ENCODE data around the gene PAPPA2. TPM values are rescaled to one million over a fixed set of nuclear protein-coding genes. Genes with fewer than 3 reads are reported as not detected.
"Not testable (repeated sequence)": the region's sequence is repeated elsewhere in the genome, so short reads cannot be mapped to it uniquely, and the experiment has no call there.

PAPPA2 gene
- total RNA-seq, 1 donor from 2014 or later, result 0.12 TPM

- no peak for ATAC-seq
Measured at GRCh38 chr1:176612791-176613190, 149.8 kb downstream of the PAPPA2 start.

- ATAC-seq, result no peak
Measured at GRCh38 chr1:176617881-176618280, 154.9 kb downstream of the PAPPA2 start.

GRCh38 chr1:176619261-176619660, 156.3 kb downstream of the PAPPA2 start:
- ATAC-seq, result no peak

GRCh38 chr1:176625365-176625764, 162.4 kb downstream of the PAPPA2 start:
- no peak for ATAC-seq

- ATAC-seq, result no peak
Measured at GRCh38 chr1:176626572-176627061, 163.6 kb downstream of the PAPPA2 start.

GRCh38 chr1:176628775-176629174, 165.8 kb downstream of the PAPPA2 start:
- ATAC-seq, result no peak

GRCh38 chr1:176634733-176635132, 171.8 kb downstream of the PAPPA2 start:
- not testable (repeated sequence) for ATAC-seq

GRCh38 chr1:176638713-176639526, 175.9 kb downstream of the PAPPA2 start:
- no peak for ATAC-seq

GRCh38 chr1:176643536-176643935, 180.6 kb downstream of the PAPPA2 start:
- ATAC-seq, result no peak

- ATAC-seq, result no peak
Measured at GRCh38 chr1:176648556-176648955, 185.6 kb downstream of the PAPPA2 start.

GRCh38 chr1:176656257-176656995, 193.5 kb downstream of the PAPPA2 start:
- ATAC-seq, result no peak

GRCh38 chr1:176669782-176670181, 206.8 kb downstream of the PAPPA2 start:
- ATAC-seq, result no peak

- no peak for ATAC-seq
Measured at GRCh38 chr1:176670853-176671252, 207.9 kb downstream of the PAPPA2 start.

GRCh38 chr1:176682830-176683535, 220.0 kb downstream of the PAPPA2 start:
- no peak for ATAC-seq

- peak; percentile 51 for ATAC-seq
Measured at GRCh38 chr1:176691251-176692228, 228.6 kb downstream of the PAPPA2 start.

GRCh38 chr1:176692431-176692830, 229.5 kb downstream of the PAPPA2 start:
- ATAC-seq, result no peak

- ATAC-seq, result no peak
Measured at GRCh38 chr1:176692988-176693696, 230.2 kb downstream of the PAPPA2 start.

- no peak for ATAC-seq
Measured at GRCh38 chr1:176693697-176694329, 230.8 kb downstream of the PAPPA2 start.

- no peak for ATAC-seq
Measured at GRCh38 chr1:176694713-176695112, 231.7 kb downstream of the PAPPA2 start.

GRCh38 chr1:176696109-176696508, 233.1 kb downstream of the PAPPA2 start:
- peak; percentile 36 for ATAC-seq

- no peak for ATAC-seq
Measured at GRCh38 chr1:176696689-176697088, 233.7 kb downstream of the PAPPA2 start.

Data from esophagus mucosa (tissue), 1 donor.